Ovary (tissue), 3 donors: ENCODE data around the gene SLC5A5.

Experiments
- CTCF ChIP-seq, 3 donors: fragments of 450-650 bp in 2 of 3; fragments of 200-600 bp in 1 of 3; IDR thresholded peaks; one replicate each; pipeline versions ENCODE4 v1.5.1 to v1.8.0; 2016 to 2022; ENCODE audit warnings: antibody characterized with exemption in 3 of 3, mild to moderate bottlenecking in 1 of 3
- EP300 ChIP-seq: sonication (generic); formaldehyde crosslinking; IDR thresholded peaks from one replicate; pipeline ENCODE4 v1.6.1; 2017; ENCODE audit warnings: antibody characterized with exemption
- POLR2A ChIP-seq: fragments of 450-650 bp; IDR thresholded peaks from one replicate; pipeline ENCODE4 v1.6.1; 2017; ENCODE audit warnings: antibody characterized with exemption, mild to moderate bottlenecking, moderate library complexity
- donor health status: DM: no; HTN: no; CAD: no.

GRCh38 chr19:17874758-17875135, 3.0 kb downstream of the SLC5A5 start:
- no peak for TF ChIP-seq CTCF (IDR thresholded peaks at IDR 0.05)
- no peak for TF ChIP-seq POLR2A
- TF ChIP-seq EP300: no peak
